IMR-90 (cell line): ENCODE results near the gene PGC. TPM values are rescaled to one million over a fixed set of nuclear protein-coding genes. Genes with fewer than 3 reads are reported as not detected.

Source experiments
- ATAC-seq: fragments of 200-7000 bp; cut with Tn5 transposase; 2 replicates; pipeline ENCODE4 v1.9.1; 2020; ENCODE audit warnings: low read depth, mild to moderate bottlenecking, moderate library complexity
- BruUV-seq: library from RNA; stranded (reverse); fragments of 400-500 nt; replicated peaks from 2 replicates; lab custom pipeline; 2021; lab: Mats Ljungman, UMichigan
- CTCF ChIA-PET: fragments of 300-600 bp; formaldehyde crosslinking; extraction: SDS; loops from one replicate; lab custom pipeline; 2021; ENCODE audit warnings: antibody characterized with exemption; lab: Yijun Ruan, JAX
- POLR2A ChIA-PET: fragments of 300-600 bp; sonication (Branson Sonifier 250); formaldehyde crosslinking; loops from one replicate; lab custom pipeline; 2022; ENCODE audit warnings: antibody characterized with exemption; ENCODE audit not compliant: unreplicated experiment; lab: Charles Lee
- DNase-seq: peaks from one replicate; pipeline ENCODE4 v3.0.0; 2013
- H2AFZ ChIP-seq: replicated peaks from 2 replicates; pipeline ENCODE3; 2013; ENCODE audit warnings: low read length, mild to moderate bottlenecking; ENCODE audit not compliant: poor library complexity
- H2AK5ac ChIP-seq: 2 replicates; pipeline ENCODE4 v1.6.1; 2013; ENCODE audit warnings: low read depth, low read length, inconsistent platforms
- H2AK9ac ChIP-seq: replicated peaks from 2 replicates; pipeline ENCODE3; 2013; ENCODE audit warnings: mild to moderate bottlenecking, low read depth, low read length, moderate library complexity; ENCODE audit not compliant: poor library complexity
- H2BK120ac ChIP-seq: 2 replicates; pipeline ENCODE4 v1.6.1; 2013; ENCODE audit warnings: low read depth, low read length, inconsistent platforms
- H2BK15ac ChIP-seq: 3 replicates; pipeline ENCODE4 v1.6.1; 2013; ENCODE audit warnings: low read depth, low read length, inconsistent platforms
- H2BK20ac ChIP-seq: 2 replicates; pipeline ENCODE4 v1.6.1; 2013; ENCODE audit warnings: low read depth, mild to moderate bottlenecking, inconsistent platforms, low read length, moderate library complexity
- H2BK5ac ChIP-seq: 2 replicates; pipeline ENCODE4 v1.6.1; 2013; ENCODE audit warnings: mild to moderate bottlenecking, low read depth, low read length, inconsistent platforms; ENCODE audit not compliant: poor library complexity, severe bottlenecking
- H3K14ac ChIP-seq: replicated peaks from 2 replicates; pipeline ENCODE4 v1.6.1; 2013; ENCODE audit warnings: low read depth, low read length, inconsistent platforms
- H3K18ac ChIP-seq: 2 replicates; pipeline ENCODE4 v1.6.1; 2013; ENCODE audit warnings: low read depth, low read length, control low read depth
- H3K23ac ChIP-seq: 2 replicates; pipeline ENCODE4 v1.6.1; 2013; ENCODE audit warnings: low read depth, low read length, inconsistent platforms
- H3K27ac ChIP-seq: 2 replicates; pipeline ENCODE4 v1.5.1; 2013; ENCODE audit warnings: mild to moderate bottlenecking, control low read depth, low read length; ENCODE audit not compliant: insufficient read depth
- H3K27me3 ChIP-seq: 2 replicates; pipeline ENCODE4 v1.6.1; 2013; ENCODE audit warnings: low read length; ENCODE audit not compliant: control insufficient read depth, insufficient read depth
- H3K36me3 ChIP-seq: 2 replicates; pipeline ENCODE4 v1.6.1; 2013; ENCODE audit warnings: low read length, mixed read lengths; ENCODE audit not compliant: control insufficient read depth, insufficient read depth
- H3K4ac ChIP-seq: 2 replicates; pipeline ENCODE4 v1.6.1; 2013; ENCODE audit warnings: low read depth, low read length, inconsistent platforms
- H3K4me1 ChIP-seq: 2 replicates; pipeline ENCODE4 v1.6.1; 2013; ENCODE audit warnings: low read length, mixed read lengths; ENCODE audit not compliant: control insufficient read depth, insufficient read depth
- H3K4me2 ChIP-seq: 2 replicates; pipeline ENCODE4 v1.6.1; 2013; ENCODE audit warnings: low read depth, mild to moderate bottlenecking, control low read depth, low read length, moderate library complexity
- H3K4me3 ChIP-seq: 2 replicates; pipeline ENCODE4 v1.5.1; 2013; ENCODE audit warnings: low read depth, mild to moderate bottlenecking, control low read depth, low read length, moderate library complexity; ENCODE audit not compliant: insufficient read depth
- H3K56ac ChIP-seq: 2 replicates; pipeline ENCODE4 v1.6.1; 2013; ENCODE audit warnings: low read length, inconsistent platforms; ENCODE audit not compliant: insufficient read depth; ENCODE audit errors: extremely low read depth
- H3K79me1 ChIP-seq, 2 experiments: 2 replicates each; pipeline ENCODE4 v1.6.1; 2013; ENCODE audit warnings: low read length in 2 of 2, inconsistent platforms in 1 of 2, low read depth in 1 of 2
- H3K9ac ChIP-seq: 2 replicates; pipeline ENCODE4 v1.6.1; 2013; ENCODE audit warnings: low read depth, low read length, control low read depth
- H3K9me1 ChIP-seq: 2 replicates; pipeline ENCODE4 v1.6.1; 2013; ENCODE audit warnings: low read length, inconsistent platforms; ENCODE audit not compliant: insufficient read depth
- H3K9me3 ChIP-seq: 2 replicates; pipeline ENCODE4 v1.6.1; 2013; ENCODE audit warnings: low read length; ENCODE audit not compliant: control insufficient read depth, insufficient read depth
- H4K20me1 ChIP-seq: 2 replicates; pipeline ENCODE4 v1.6.1; 2013; ENCODE audit warnings: low read length, inconsistent platforms; ENCODE audit not compliant: insufficient read depth
- H4K5ac ChIP-seq: 2 replicates; pipeline ENCODE4 v1.6.1; 2013; ENCODE audit warnings: mild to moderate bottlenecking, low read depth, low read length, control low read depth
- H4K8ac ChIP-seq, 2 experiments: 2 replicates each; pipeline ENCODE4 v1.6.1; 2013; ENCODE audit warnings: low read depth in 2 of 2, low read length in 2 of 2, control low read depth in 1 of 2, inconsistent platforms in 1 of 2
- H4K91ac ChIP-seq: 2 replicates; pipeline ENCODE4 v1.6.1; 2013; ENCODE audit warnings: low read depth, low read length, inconsistent platforms; ENCODE audit not compliant: insufficient read depth
- BHLHE40 ChIP-seq: fragments of 150-350 bp; IDR thresholded peaks from 2 replicates; pipeline ENCODE4 v1.6.1; 2016; ENCODE audit warnings: mild to moderate bottlenecking, low read depth, low read length
- CEBPB ChIP-seq: IDR thresholded peaks from 2 replicates; pipeline ENCODE4 v1.6.1; 2012; ENCODE audit warnings: low read depth, low read length, improper control_type of control experiment
- CHD1 ChIP-seq: IDR thresholded peaks from 2 replicates; pipeline ENCODE4 v1.6.1; 2012; ENCODE audit warnings: low read depth, low read length, improper control_type of control experiment
- CTCF ChIP-seq: conservative IDR thresholded peaks from 2 replicates; pipeline ENCODE4 v1.5.1; 2012; ENCODE audit warnings: mild to moderate bottlenecking, low read depth, low read length, improper control_type of control experiment
- FOS ChIP-seq: fragments of 150-350 bp; IDR thresholded peaks from 2 replicates; pipeline ENCODE4 v1.6.1; 2016; ENCODE audit warnings: low read depth, low read length
- MAFK ChIP-seq: IDR thresholded peaks from 2 replicates; pipeline ENCODE4 v1.6.1; 2012; ENCODE audit warnings: low read depth, low read length, improper control_type of control experiment
- MAZ ChIP-seq: IDR thresholded peaks from 2 replicates; pipeline ENCODE4 v1.6.1; 2012; ENCODE audit warnings: low read depth, mild to moderate bottlenecking, low read length, improper control_type of control experiment, moderate library complexity, borderline replicate concordance
- MXI1 ChIP-seq: IDR thresholded peaks from 2 replicates; pipeline ENCODE4 v1.6.1; 2012; ENCODE audit warnings: low read depth, mild to moderate bottlenecking, low read length, moderate library complexity, borderline replicate concordance
- NFE2L2 ChIP-seq: fragments of 150-350 bp; IDR thresholded peaks from 2 replicates; pipeline ENCODE4 v1.6.1; 2016; ENCODE audit warnings: low read depth, mild to moderate bottlenecking, low read length
- POLR2A ChIP-seq: IDR thresholded peaks from 2 replicates; pipeline ENCODE4 v1.6.1; 2012; ENCODE audit warnings: mild to moderate bottlenecking, low read depth, low read length
- RAD21 ChIP-seq: IDR thresholded peaks from 2 replicates; pipeline ENCODE4 v1.6.1; 2012; ENCODE audit warnings: low read length, improper control_type of control experiment
- RCOR1 ChIP-seq: IDR thresholded peaks from 2 replicates; pipeline ENCODE4 v1.6.1; 2012; ENCODE audit warnings: mild to moderate bottlenecking, low read length, improper control_type of control experiment; ENCODE audit not compliant: insufficient replicate concordance
- SMC3 ChIP-seq: fragments of 150-350 bp; IDR thresholded peaks from 2 replicates; pipeline ENCODE4 v1.6.1; 2016; ENCODE audit warnings: low read depth, mild to moderate bottlenecking, antibody characterized with exemption, low read length, moderate library complexity
- USF2 ChIP-seq: fragments of 150-350 bp; IDR thresholded peaks from 2 replicates; pipeline ENCODE4 v1.6.1; 2017; ENCODE audit warnings: mild to moderate bottlenecking, antibody characterized with exemption, low read length, low read depth
- WGBS, 2 experiments: methylation state at CpG; one replicate each; pipeline versions ENCODE4 v1.1.5 to v1.1.7; 2013; ENCODE audit warnings: missing lambda C conversion rate in 2 of 2; ENCODE audit not compliant: insufficient read length in 1 of 2; ENCODE audit errors: extremely low coverage in 2 of 2; 5-methylcytosine and 5-hydroxymethylcytosine counted together
- dilution Hi-C: fragments of 300-500 bp; cut with HindIII; formaldehyde crosslinking; loops from one replicate; pipeline ENCODE4 v1.14.3; 2018; ENCODE audit warnings: low sequenced_read_pairs; ENCODE audit not compliant: unreplicated experiment
- in situ Hi-C: fragments of 300-500 bp; cut with MboI; formaldehyde crosslinking; loops from 3 replicates; pipeline ENCODE4 v1.14.3; 2019; ENCODE audit warnings: low sequenced_read_pairs, inconsistent platforms, mixed read lengths
- intact Hi-C: fragments of 100-400 bp; cut with micrococcal nuclease; formaldehyde crosslinking; loops from 2 replicates; pipeline ENCODE4 v1.10.0; 2022
- polyA plus RNA-seq, 3 experiments: library from polyadenylated mRNA; depleted of rRNA; stranded (reverse); fragments of >200 nt; gene quantifications; 2 replicates each; pipeline ENCODE4 v1.2.3, GENCODE V29; 2012; ENCODE audit warnings: low replicate concordance in 1 of 3
- total RNA-seq: library from RNA; depleted of rRNA; stranded (reverse); fragments of >200 nt; gene quantifications from 2 replicates; pipeline ENCODE4 v1.2.3, GENCODE V29; 2012

The PGC gene
- total and polyA plus RNA-seq, 2 of the 4 experiments (the other 2 are of a cell fraction): not detected

GRCh38 chr6:41786451-41787218, 39.4 kb upstream of the PGC start:
- H2BK15ac ChIP-seq: no peak overlapping the region
- no peak overlapping the region for H2BK120ac ChIP-seq
- POLR2A ChIA-PET: interaction anchor here (1.0 kb wide), 1 partner anchor 264 kb away, joined by 3 read pairs; the partner anchor contains the start of gene TAF8
- peak overlapping the region; percentile 38; the same call in 1 of the 2 replicates for H3K18ac ChIP-seq
- peaks cover 3% of the 10 kb centered on the region; the same call in 1 of the 2 replicates for H3K9me1 ChIP-seq
- H3K36me3 ChIP-seq: peaks cover 10% of the 10 kb centered on the region
- H3K4me2 ChIP-seq: peak overlapping the region; percentile 93
- peak overlapping the region; percentile 97 for H3K4me3 ChIP-seq
- peak overlapping the region; percentile 80 for H3K56ac ChIP-seq
- H2AK9ac ChIP-seq: peak overlapping the region; percentile 93
- CTCF ChIA-PET: interaction anchor here (0.5 to 2.9 kb wide), 12 partner anchors 16 to 260 kb away, joined by 3 to 9 read pairs (median 4); partner anchors contain the start of genes BYSL and MED20
- 0% methylated on average over 24 of the region's 58 CpGs; no CpG with 5 or more reads in 1 of the 2 experiments for WGBS, 2 experiments
- H2BK5ac ChIP-seq: peak overlapping the region; percentile 93
- peaks cover 7% of the 10 kb centered on the region for H3K4me1 ChIP-seq
- H3K14ac ChIP-seq: peak overlapping the region; percentile 73
- no peaks in the 10 kb centered on the region for H4K20me1 ChIP-seq
- H2AK5ac ChIP-seq: peak overlapping the region; percentile 87
- H2BK20ac ChIP-seq: no peak overlapping the region
- peak overlapping the region; percentile 94 for H3K27ac ChIP-seq
- no peaks in the 10 kb centered on the region for H3K27me3 ChIP-seq
- peak overlapping the region; percentile 94 for H2AFZ ChIP-seq
- peak overlapping the region; percentile 88 for H3K9ac ChIP-seq
- peak overlapping the region; percentile 94 to 97; a peak in 3 of 4 replicates for H4K8ac ChIP-seq
- no TSS peak for BruUV-seq
- no peaks in the 10 kb centered on the region for H3K9me3 ChIP-seq
- H3K79me1 ChIP-seq: peaks cover 22 to 33% of the 10 kb centered on the region in 2 experiments
- intact Hi-C loops (loop anchor here (2.0 to 10.0 kb wide), 3 partner anchors 134 to 428 kb away; partner anchors contain the start of genes BYSL, MED20 and MRPS10), dilution Hi-C loops (no loop called here), in situ Hi-C loops (loop anchor here (10.0 kb wide), 1 partner anchor 148 kb away; no protein-coding TSS in a partner anchor)
- H3K23ac ChIP-seq: peak overlapping the region; percentile 98
- peak overlapping the region; percentile 72 for H4K5ac ChIP-seq
- H3K4ac ChIP-seq: peak overlapping the region; percentile 88
- H4K91ac ChIP-seq: peak overlapping the region; percentile 78
- ATAC-seq: peak; percentile 91
- peak; percentile 61 for DNase-seq
- no peak for TF ChIP-seq CEBPB
- TF ChIP-seq RAD21: peak; percentile 66
- no peak for TF ChIP-seq USF2
- no peak for TF ChIP-seq NFE2L2
- no peak for TF ChIP-seq CHD1
- peak; percentile 80; the same call in 1 of the 2 replicates for TF ChIP-seq MAZ
- no peak for TF ChIP-seq FOS
- peak; percentile 88 for TF ChIP-seq CTCF
- TF ChIP-seq RCOR1: no peak
- TF ChIP-seq MAFK: no peak
- no peak for TF ChIP-seq BHLHE40
- peak; percentile 18; the same call in 1 of the 2 replicates for TF ChIP-seq MXI1
- TF ChIP-seq POLR2A: no peak
- TF ChIP-seq SMC3: peak; percentile 54
